Measurements from ENCODE around the gene ADSS1. TPM values are rescaled to one million over a fixed set of nuclear protein-coding genes. Genes with fewer than 3 reads are reported as not detected.

Gene ADSS1
- total RNA-seq, 1 donor from 2014 or later, result 5.7 TPM

DNA sequence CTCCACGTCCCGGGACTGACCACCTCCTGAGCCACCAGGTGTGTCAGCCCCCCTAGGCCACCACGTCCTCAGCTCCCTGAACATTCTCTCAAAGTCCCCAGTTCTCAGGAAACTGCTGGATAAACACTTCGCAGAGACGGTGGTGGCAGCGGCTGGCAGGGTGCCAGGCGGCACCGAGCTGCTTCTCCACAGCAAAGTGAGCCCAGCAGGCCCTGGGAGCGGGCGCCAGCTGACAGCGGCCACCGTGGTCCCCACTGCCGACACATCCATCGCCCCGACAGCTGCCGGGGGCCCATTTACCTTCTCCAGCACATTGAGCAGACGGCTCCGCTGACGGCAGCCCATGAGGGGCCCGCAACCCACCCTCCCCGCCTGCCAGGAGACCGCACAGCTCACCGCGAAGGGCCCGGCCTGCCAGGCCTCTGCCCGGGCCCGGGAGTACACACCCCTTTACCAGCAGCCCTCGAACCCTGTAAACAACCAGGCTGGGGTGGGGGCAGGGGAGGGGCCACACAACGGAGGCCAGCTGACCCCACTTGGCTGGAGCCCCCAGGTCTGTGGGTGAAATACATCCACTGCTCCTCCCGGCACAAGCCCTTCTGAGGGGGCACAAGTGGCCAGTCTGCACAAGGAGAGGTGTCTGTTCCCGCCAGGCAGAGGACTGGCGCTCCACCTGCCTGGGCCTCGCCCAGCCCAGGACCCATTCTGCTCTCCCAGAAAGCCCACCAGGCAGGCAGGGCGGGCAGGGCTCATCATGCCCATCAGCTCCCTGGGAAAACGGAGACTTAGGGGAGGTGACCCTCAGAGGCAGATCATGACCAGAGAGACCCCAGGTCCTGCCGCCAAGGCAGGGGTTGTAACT is 61.0 kb downstream of the ADSS1 start:
- ATAC-seq, result no peak

DNA sequence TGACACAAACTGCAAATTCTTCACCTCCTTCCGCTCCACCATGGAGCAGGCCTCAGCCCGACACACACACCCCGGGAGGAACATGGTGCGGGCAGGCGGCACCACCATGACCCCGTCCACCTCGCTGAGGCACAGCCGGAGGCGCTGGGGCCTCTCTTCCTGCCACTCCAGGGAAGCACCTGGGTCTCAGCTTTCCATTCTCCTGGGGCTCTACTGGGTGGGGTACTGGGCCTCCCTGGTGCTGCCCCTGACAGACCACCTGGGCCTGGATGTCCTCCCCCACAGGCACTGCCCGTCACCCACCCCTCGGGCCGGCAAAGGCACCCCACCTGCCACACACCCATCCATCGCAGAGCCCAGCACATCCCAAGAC is 61.7 kb downstream of the ADSS1 start:
- ATAC-seq, result no peak

DNA sequence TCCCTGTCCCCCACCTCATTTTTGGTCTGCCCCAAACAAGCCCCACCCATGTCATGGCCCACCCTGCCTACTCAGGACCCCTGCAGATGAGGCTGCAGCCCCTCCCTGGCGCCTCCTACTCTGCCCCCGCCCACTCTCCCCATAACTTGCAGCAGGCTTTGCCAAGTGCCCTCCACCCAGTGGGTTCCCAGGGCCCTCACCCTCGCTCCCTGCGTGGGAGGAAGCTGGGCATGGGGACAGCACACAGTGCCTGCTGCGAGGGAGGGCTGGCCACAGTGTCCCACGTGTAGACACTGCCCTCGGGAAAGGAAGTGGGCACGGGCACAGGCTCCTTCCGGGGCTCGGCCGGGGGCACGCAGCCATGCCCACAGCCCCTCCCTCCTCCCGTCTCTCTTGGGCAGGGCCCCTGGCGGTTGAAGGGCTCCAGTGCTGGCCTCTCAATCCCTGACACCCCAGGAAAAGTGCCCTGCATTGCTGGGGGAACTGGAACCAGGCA is 62.1 kb downstream of the ADSS1 start:
- no peak for ATAC-seq

DNA sequence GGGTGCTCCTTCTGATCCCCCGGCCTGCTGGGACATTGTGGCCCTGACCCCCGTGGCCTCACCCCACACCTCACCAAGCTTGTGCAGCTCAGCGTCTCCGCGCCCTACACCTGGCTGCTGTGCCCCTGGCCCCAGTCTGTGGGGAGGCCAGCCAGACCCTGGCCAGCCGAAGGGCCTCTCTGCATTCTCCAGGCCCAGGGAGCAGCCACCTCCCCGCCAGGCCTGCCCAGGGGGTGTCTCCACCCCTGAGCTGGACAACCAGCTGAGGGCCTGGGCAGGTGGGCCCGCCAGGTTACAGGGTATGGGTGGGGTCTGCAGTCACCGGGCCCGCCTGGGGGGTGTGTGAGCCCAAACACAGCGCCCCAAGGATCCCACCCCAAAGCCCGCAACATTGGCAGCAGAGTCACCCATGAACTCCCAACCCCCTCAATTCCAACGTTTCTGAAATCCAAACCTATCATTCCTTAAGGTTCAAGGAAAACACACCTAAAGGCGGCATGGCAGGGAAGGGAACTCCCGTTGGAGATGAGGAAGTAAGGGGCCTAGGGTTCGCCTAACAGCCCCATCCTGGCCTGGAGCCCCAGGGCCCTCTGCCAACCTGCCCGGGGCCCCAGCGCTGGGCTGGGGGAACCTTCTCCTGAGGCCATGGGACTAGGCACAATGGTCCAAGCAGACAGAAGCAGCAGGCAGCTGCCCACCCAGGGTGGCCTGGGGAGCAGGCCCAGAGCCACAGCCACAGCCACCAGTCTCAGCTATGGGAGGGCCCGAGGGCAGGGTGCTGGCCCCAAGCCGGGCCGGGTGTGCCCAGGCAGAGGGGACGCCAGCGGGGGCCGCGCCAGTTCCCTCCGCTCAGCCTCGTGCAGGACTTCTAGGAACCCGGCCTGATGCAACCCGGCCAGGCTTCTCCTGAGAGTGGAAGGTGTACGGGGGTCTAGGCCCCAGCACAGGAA is 63.0 kb downstream of the ADSS1 start:
- no peak for ATAC-seq

DNA sequence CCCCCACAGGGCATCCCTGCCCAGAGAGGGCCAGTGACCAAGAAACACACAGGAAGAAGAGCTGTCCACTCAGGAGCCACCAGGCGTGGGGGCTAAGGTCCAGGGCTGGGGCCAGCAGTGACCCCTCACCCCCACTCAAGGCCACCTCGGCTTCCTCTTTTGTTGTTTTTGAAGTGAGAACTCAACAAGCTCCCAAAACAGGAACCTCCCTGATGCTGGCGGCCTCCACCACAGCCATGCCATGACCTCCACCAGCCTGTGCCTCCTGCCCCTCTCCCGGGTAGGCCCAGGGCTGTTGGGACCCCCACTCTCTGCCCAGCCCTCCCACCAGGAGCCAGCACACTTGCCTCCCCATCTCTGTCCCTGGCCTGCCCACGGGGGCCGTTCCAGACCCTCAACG is 63.7 kb downstream of the ADSS1 start:
- ATAC-seq, result no peak

DNA sequence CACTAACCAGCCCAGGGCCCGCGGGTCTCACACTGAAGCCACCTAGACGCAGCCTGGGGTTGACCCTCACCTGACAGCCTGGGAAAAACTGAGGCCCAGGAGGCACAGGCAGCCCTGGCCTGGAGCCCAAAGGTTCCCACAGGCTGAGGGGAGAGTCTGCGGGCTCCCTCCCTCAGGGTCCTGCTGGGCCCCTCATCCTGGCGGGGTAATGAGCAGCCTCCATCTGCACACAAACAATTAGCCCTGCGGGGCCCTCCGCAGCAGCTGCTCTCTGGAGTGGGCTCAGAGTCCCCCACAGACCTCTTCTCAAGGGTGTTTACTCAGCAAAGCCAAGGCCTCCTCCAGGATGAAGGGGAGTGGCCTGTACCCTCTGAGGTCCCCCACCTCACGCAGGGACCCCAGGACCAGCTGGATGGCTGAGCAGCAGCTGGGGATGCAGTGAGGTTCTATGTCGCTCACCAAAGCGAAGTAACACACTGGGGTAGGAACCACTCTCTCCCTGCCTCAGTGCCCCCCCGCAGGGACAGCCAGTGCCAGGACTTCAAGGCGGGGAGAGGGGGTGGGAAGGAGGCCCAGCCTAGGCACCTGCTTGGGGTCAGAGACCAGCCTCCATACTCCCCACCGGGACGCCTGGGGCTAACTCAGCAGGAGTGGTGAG is 64.3 kb downstream of the ADSS1 start:
- ATAC-seq, result no peak

DNA sequence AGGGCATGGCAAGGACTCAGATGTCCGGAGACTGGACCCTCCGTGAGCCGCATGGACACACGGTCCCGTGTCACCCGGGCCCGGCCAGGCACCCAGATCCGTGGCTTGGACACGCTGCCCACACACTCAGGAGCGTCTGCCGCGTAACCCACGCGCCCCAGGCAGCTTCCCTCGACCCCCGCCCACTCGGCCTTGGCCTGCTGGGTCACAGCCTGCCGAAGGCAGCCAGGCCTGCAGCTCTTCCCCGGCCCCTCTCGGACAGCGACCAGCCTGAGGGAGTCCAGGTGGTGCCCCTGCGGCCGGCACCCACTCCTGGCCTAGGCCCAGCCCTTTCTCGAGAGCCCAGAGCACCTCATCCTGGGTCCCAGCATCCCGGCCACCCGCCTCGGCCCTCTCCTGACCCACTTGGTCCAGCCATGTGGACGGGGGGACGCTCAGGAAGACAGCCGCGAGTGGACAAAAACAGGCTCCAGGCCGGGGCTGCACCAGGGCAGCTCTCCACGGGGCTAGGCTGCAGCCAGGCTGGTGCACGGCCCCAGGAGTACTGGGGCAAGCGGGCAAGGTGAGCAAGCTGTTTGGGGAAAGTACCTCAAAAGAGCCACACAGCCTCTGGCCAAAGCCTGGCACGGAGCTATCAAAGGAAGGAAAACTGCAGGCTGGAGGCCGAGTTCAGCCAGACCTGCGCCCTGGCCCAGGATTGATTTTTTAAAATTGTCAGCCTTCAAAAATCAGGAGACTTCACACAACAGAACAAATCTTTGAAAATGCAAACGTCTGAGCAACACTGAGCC is 65.0 kb downstream of the ADSS1 start:
- no peak for ATAC-seq

DNA sequence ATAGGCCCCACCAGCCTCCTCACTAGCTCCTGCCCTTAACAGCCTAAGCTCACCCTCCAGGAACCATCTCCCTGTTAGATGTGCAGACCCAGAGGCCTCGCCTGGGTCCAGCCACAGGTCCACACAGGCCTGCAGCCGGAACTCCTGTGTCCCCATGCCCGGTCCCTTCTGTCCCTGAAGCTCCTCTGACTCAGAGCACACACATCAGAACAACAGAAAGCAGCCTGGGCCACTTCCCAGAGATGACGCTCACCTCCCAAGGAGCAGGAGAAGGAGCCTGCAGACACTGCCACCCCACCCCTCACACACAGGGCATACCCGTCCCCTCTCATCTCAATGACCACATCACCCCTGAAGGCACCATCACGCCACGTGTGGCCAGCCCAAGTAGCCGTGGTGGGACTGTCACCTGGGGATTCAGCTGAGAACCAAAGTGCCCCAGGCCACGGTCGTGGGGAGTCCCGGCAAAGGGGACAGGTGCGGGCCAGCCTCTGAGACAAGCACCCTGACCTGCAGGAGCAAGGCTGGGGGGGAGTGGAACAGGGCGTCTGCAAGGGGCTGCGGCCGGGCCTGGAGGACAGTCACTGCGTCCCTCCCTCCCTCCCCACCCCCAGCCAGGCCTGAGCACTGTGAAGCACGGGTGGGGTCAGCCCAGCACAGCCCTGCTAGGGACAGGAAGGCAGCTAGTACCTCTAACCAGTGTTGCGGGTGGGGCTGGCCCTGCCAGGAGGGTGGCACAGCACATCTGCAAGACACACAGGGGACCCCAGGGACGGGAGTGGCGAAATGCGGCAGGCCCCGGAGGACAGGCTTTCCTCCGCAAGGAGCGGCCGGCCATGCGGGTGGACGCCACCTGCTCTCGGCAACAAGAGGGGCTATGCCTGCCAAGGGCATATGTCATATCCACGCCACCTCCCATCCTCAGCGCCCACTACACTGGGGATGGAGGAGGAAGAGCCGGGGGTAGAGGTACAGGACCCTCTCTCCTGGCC is 66.0 kb downstream of the ADSS1 start:
- ATAC-seq, result no peak

DNA sequence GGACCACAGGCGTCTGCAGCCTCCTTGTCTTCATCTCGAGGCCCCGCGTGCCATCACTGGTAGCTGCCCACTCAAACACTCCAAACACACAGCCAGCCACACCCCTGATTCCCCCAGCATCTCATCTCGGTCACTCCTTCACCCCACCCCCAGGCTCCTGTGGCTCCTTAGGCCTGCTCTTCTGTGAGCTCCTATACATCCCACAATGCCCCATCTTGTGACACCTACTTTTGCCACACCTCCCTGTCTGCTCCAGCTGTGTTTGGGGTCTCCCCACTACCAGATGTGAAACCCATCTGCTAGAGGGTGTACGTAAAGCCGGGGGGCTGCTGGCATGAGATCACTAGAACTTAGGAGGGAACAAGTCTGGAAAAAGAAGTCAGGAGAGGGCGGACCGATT is 67.4 kb downstream of the ADSS1 start:
- no peak for ATAC-seq

DNA sequence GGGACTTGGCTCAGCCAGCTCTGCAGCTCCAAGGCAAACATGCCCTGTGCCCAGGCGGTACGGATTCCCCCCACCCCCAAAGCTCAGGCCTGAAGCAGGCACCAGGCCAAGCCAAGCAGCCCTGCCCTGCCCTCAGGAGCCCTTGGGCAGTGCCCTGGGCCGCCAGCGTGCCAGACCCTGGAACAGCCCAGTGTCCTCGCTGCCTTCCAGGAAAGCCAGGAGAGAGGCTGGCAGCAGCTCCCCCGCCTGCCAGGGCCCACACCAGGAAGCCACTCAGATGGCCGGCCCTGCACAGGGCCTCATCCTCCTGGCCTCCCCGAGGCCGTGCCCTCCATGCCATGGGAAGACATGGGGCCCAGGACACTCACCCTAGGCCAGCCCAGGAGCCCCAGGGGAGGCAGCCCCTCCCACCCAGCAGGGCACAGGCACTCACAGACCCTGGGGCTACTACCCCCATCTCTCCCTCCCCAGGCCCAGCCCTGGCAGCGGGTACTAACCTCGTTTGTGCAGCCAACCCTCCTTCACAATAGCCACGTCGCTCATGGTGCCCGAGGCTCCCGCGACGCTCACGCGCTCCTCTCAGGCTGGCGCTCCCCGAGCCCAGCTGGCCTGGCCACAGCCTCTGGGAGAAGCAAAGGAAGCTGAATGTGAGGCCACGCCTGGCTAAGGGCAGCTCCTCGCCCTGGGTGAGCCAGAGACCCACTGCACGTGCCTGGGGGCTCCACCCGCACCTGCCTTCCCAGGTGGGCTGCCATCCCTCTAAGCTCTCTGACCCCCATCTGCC is 68.3 kb downstream of the ADSS1 start:
- no peak for ATAC-seq

DNA sequence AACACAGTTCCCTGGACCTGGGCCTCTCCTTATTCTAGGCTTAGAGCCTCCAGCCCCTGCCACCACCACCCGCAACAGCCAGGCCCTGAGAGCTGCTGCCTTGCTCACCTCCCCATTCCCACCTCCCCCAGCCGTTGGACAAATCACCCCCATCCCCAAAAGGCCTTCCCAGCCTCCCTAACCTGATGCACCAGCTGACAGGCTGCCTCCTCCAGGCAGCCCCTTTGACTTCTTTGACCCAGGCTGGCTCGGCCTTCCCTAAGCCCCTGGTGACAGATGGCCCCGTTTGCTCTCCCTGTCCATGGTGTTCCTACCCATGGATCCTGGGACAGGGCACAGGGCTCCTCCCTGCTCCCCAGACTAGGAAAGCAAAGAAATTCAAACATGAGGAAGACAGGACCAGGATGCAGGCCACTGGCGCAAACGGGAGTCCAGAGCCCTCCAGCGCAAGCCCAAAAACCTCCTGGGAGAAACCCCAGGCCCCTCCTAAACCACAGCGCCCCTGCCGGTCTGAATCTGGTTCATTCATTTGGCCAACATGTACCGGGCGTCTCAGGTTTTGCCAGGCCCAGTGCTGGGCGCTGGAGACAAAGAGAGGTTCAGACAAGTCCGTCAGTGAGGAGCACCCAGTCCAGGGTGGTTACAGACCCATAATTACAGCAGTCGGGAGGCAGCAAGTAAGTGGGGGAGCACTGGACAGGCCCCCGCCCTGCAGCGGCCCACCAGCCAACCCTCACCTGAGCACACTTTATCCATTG is 69.1 kb downstream of the ADSS1 start:
- ATAC-seq, result no peak

DNA sequence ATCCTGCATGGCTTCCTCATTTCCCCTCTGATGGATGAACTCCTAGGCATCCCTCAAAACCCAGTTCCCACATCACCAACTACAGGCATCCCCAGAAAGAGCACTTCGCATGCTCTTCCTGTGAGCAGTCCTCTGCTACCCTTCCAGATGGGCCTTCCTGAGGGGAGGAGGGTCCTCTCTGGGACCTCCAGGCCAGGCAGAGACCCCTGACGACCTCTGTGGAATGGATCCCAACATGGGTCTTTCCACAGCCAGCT is 69.6 kb downstream of the ADSS1 start:
- ATAC-seq, result no peak

DNA sequence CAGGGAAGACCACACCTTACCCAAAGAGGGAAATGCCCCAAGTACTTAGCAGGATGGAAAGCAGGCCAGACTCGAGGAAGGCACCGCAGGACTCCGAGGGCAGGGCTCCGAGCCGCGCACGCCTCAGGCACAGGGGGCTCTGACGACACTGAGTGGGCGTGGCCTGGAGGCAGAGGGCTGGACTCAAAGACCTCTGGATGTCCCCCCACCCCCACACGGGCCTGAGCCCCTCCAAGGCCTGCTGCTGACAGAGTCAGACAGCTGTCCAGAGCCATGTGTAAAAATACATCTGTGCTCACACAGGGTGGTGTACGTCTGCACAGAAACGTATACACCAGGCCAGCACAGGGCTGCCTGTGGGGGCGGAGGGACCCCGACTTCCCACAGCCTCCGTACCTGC is 70.1 kb downstream of the ADSS1 start:
- ATAC-seq, result peak; percentile 28

DNA sequence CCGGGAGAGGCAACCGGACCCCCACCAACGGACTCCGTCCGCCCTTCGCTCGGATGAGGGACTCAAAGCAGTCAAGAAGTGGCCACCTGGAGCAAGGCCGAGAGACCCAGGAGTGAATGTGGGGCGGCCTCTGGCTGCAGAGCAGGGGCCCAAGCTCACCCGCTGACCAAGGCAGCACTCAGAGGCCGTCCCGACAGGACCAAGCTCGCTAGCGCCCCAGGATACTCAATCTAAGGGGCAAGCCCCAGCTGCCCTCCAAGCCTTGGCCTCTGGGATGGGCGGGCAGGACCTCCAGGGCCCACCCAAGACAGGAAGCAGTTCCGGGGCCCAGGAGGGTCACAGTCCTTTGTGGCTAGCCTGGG is 70.6 kb downstream of the ADSS1 start:
- no peak for ATAC-seq

DNA sequence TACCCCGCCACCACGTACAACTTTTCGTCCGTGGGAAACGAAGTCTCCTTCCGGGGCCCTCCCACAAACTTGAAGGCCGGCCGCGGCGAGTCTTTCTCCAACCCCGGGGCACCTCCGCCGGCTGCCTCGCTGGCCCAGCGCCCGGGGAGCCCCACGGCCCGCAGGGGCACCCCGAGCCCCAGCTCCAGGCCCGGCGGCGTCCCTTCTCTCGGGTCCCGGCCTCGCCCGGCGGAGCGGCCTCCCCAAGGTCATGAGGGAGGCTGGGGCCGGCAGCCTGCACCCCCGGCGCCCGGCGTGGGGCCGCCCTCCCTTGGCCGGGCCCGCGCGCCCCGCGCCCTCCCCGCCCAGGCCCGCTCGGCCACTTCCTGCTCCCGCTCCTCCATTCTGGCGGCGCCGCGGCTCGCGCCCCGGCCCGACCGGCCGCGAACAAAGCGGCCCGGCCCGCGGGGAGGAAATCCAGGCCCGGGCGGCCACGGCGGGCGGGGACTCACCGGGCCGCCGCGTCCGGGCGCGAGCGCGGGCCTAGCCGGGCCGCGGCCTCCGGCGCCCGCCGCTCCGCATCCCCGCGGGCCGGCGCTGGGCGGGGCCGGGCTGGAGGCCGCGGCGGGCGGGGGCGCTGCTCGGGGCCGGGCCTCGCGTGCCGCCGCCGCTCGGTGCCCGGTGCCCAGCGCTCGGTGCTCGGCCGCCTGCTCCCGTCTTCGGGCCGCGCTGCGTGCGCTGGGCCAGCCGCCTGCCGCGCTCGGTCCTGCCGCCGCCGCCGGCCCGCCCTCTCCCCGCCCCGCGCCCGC is 71.2 kb downstream of the ADSS1 start, which contains the start of gene AKT1:
AKT1 (minus strand) TSS at position 756 of the 788 bp plus-strand sequence. CDS start 3,105 bp downstream, outside the sequence.
- ATAC-seq, result peak; percentile 21

DNA sequence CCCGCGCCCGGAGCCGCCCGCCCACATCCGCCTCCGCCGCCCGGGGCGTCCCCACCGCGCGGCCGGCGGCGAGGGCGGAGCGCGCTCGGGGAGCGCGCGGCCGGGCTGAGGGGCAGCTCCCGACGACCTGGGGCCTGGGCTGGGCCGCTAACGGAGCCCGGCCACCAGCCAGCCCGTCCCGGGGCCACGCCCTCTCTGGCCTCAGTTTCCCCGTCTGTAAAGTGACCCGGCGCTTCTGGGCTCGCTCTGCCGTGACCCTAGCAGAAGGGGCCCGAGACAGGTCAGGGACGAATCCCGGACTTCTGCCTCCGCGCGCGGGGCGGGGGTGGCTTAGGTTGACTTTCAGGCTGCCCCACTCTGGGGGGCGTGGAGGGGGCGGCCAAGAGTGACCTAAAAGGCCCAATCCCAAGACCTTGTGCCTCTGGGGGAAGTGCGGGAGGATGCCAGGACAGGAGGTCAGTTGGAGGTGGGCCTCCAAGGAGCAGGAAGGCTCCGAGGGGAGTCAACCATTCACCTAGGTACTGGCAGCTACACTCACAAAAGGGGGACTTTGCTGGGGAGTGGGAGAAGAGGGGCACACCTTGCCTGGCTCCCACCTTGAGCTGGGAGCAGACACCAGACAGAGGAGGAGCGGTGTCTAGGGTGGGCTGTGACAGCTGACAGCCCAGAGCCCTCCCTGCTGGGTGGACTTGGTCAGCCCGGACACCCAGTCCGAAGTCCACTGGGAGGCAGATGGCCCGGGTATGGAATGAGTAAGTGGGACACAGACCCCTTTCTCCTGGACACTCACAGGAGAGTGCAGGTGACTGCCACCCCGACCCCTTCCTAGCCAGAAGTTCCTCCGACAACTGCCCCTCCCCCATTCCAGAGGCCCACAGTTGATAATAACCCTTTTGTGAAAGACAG is 72.0 kb downstream of the ADSS1 start:
- ATAC-seq, result peak; percentile 31

DNA sequence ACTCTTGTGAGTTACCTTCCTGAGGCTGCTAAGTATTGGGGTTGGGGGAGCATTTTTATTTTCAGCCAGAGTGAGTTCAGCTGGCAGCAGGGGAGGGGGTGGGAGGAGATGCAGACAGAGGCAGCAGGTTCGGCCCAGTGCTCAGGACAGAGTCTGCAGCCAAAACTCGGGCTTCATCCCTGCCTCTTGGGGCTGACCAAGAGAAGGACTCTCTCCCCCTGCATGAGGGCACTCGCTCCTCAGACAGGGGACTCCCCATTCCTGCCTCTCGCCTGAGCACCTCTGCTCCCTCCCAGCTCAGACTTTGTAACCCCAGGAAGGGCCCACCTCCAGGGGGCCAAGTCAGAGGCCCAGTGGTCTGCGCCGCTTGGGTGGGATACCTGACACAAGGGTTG is 72.7 kb downstream of the ADSS1 start:
- ATAC-seq, result no peak
